ENCODE results near the gene VPS37C.
A peak's percentile ranks its signal among the peaks of the same experiment; 100 is the strongest.

The VPS37C gene

DNA sequence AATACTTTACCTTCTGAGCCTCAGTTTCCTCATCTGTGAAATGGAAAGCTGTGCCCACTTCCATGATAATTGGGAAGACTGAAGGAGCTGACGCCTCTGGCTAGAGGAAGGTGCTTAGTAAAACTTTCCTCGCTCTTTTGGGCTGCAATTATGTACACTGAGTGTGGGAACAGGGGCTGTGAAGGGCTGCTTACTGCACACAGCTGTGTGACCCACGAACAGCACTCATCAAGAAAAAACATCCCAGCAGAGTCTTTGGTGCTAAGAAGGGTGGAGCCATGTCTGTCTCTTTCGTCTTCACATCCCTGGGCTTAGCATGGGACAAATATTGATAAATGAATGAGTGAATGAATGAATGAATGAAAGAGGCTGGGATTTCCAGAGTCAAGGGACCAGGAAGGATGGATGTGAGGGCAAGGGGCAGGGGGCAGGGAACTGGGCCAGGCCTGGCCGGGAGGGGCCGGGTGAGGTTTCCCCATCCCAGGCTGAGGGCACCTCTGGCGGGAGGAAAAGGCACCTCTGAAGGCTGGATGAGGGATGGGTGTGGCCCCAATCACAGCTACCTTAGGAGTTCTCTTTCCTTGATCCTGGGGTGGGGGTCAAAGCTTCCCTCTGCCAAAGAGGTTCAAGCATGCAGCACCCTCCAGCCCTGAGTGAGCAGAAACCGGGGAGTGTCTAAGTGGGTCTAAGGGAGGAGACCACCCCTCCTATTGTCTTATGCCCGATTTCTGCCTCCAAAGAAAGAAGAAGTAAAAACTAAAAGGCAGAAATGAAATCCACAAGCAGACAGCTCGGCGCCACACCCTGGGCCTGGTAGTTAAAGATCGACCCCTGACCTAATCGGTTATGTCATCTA lies 68.1 kb downstream of the VPS37C start:
- DNase-seq, result no peak

DNA sequence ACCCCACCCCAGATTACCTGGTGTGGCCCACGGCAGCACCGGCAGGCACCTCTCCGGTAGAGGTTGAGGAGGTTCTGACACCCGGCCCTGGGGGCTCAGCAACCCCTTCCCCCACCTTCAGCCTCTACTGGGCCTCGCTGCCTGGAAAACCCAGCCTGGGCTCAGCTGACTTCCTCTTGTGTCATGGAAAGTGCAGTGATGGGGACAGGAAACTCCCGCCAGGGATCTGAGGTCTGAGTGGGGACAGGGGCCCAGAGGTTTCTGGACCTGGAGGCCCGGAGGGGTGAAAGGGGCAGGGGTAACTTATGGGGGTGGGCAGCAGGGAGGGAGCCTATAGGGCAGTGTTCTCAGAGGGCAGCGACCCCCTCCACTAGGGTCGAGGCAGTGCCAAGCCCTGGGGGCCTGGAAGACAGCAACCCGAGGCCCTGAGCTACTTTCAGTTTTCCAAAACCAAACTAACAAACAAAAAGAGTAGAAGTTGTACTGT lies 68.9 kb downstream of the VPS37C start:
- DNase-seq, result peak; percentile 44 to 80 (median 68)

DNA sequence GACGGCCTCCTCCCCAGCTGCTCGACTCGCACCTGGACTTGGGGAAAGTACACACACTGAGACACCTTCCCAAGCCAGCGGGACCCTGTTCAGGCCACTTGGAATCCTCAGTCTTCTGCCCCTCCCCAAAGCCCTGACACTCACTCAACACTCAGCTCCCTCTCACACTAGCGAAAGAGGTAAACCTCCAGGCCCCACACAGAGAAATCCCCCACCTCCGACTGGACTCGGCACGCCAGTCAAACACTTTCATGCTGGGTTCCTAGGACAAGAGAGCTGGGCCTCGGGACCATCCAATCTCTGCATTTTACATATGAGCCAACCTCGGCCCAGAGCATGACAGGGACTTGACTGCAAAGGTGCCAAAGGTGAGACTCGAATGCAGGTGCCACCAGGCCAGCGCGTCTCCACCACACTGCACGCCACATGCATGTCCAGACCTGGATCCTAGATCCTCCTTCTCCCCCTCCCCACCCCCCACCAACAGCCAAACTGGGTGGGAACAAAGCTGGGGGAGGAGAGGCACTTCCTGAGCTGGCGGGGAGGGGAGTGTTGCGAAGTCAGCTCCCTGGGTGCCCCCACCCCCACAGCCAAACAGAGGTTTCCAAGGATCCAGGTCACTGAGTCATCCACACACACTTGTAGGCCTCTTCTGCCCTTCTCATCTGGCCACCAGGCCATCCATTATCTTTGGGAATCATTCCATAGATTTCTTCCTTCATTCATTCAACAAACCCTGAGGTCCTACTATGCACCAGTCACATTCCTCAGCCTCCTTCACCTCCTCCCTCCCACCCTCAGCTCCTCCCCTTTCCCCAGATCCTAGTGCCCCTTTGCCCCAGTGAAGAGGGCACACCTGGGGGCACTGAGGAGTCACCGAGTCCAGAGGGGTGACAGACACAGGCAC lies 69.6 kb downstream of the VPS37C start:
- DNase-seq, result peak; percentile 23 to 63 (median 58)

DNA sequence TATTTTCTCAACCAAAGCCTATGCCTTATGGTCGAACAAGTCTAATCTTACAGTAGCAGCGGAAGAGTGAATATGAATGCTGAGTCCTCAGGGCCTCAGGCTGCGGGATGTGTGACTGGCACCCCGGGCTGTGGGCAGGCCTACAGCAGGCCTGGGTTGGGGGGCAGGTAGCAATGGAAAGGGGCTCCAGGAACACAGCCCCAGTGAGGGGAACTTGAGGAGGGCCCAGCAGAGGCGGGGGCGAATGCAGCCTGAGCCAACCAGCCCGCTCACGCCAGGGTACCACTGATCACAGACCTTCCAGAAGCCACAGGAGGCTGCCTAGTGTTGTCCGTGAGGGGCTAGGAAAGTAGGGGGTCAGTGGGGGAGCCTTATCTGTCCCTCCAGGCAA lies 70.2 kb downstream of the VPS37C start:
- no peak for DNase-seq

DNA sequence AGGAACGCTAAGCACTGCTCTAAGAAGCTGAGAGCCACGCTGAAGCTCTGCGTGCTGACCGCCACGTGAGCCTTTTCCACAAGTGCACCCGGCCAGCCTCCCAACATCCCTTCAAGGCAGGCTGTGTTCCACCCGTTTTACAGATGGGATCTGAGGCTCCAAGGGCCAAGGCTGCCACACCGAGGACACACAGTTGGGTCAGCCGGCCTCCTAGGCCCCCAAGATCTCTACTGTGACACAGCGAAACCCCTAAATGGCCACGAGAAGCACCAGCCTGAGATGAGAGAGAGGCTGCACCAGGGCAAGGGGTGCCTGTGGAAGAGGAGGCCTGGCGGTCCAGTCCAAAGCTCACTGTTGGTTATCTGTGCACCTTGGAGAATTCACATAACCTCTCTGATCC lies 70.7 kb downstream of the VPS37C start:
- DNase-seq, result no peak

DNA sequence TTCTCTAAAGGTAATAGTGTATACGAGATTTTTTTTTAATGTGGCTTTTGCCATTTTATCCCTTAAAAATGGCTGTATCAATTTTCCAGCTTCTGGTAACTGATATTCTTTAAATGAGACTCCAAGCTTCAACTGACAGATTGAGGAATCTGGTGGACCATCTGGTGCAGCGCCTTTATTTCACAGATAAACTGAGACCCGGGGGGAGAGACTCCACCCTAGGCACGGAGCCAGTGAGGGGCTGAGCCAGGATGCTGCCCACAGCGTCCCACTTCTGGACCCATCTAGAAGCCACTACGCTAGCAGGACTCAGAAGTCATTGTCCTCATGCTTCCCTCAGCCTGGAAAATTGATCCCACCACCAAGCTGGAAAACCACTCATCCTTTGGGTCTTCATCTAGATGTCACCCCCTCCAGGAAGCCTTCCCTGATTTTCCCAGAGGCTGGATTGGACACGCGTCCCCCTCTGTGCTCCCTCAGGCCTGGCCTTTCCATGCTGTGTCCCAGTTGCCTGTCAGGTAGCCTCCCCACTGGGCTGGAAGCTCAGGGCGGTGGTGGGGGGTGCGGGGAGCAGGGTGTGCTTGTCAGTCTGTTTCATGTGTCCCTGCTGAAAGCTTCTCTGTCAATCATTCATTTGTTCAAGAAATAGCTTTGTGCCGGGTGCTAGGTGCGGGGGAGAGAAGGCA lies 71.3 kb downstream of the VPS37C start:
- DNase-seq, result no peak

DNA sequence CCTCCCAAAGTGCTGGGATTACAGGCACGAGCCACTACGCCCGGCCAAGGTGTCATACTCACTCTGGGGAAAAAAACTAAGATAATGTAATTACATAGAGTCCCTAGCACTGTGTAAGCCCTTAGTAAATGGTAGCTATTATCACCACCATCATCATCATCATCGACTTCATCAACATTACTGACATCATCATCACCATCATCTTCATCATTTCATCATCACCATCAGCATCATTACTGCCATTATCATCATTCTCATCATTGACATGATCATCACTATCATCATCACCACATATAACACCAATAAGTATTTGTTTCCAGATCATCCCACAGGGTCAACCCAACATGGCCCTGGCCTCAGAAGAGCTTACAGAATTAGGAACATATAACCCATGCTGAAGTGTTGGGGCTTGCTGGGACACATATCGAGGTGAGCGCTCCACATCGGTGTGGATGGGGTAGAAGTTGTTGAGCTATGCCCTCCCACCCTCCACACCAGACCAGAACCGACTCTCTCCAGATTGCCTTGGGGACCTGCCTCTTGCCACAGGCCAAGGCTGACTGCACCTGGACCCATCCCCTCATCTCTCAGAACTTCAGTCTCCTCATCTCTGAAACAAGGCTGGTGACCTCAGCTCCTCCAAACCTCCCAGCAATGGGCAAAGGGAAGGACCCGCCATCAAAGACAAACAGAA lies 73.7 kb downstream of the VPS37C start:
- DNase-seq, result no peak

DNA sequence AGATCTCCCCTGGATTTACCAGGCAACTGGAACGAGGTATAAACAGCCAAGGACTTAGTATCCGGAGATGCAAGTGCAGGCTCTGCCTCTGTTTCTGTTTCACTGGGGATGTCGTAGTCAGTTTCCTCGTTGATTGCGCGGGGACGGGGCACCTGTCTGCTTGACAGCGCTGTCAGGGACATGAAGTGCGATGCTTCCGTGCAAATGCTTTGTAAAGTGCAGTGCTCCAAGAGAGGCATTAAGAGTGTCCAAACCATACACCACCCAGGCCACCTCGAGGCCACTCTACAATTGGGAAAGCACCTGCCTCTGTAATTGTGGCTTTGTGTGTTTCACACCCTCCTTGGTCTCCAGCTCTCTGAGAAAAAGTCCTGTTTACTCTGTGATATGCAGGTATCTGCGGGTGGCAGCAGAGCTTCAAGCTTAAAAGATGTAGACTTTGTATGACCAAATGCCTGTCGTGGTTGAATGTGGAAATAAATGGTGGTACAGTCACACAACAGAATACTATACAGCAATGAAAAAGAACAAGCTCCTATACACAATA lies 77.6 kb downstream of the VPS37C start:
- DNase-seq, result no peak

DNA sequence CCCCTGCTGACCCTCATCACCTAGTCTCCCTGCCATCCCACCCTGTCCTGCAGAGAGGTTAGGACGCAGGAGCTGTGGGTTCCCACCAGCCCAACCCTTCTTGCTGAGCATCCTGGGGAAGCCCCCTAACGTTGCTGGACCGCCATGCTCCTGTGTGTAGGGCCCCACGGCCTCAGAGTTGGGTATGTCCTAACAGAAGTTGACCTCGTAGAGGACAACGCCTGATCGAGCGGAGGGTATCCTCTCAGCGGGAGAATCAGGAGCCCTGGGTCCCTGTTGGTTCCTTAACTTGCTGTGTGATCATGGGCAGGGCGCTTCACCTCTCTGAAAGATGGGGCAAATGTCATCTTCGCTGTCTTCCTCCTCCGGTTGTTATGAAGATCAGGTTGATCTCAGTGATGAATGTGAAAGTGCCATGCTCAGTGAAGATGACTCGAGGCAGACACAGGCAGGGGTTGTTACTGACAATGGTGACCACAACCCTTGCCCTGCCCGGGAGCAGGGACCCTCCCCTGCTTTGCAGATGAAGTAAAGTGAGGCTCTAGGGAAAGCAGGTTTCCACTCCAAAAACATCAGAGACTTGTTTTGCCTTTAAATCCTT lies 78.2 kb downstream of the VPS37C start:
- no peak for DNase-seq

DNA sequence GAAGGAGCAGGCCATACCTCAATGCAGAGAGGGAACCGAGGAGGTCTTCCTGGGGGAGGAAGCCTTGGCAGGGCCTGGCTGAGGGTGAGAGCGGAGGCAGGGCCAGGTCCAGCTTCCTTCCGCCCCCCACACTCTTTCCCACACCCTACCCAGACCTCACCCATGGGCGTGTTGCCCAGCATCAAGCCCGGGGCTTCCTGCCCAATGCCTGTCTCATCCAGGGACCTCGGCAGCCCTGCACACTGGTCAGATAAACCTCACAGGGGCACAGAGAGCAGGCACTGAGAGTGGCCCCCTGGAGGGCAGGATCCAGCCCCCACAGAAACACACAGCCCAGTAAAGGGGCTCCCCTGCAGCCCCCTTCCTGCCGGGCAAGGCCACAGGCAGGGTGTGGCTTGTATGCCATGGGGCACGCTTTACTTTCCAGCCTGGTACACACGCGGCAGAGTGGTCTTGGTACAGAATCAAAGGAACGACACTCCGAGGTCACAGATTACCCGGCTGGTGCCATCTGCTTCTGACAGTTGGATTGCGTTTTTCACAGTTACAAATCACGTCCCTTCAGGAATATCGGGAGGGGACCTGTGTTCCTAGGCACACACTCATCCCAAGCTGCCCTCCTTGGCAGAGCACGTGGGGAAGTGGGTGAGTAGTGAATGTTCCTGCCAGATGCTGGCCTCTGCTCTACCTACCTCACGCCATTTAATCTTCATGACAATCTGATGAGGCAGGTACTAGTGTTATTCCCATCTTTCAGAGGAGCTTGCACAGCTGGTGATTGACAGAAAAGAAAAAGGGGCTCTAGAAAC lies 79.0 kb downstream of the VPS37C start:
- DNase-seq, result peak in 2 of 4 experiments; percentile 29 to 54

DNA sequence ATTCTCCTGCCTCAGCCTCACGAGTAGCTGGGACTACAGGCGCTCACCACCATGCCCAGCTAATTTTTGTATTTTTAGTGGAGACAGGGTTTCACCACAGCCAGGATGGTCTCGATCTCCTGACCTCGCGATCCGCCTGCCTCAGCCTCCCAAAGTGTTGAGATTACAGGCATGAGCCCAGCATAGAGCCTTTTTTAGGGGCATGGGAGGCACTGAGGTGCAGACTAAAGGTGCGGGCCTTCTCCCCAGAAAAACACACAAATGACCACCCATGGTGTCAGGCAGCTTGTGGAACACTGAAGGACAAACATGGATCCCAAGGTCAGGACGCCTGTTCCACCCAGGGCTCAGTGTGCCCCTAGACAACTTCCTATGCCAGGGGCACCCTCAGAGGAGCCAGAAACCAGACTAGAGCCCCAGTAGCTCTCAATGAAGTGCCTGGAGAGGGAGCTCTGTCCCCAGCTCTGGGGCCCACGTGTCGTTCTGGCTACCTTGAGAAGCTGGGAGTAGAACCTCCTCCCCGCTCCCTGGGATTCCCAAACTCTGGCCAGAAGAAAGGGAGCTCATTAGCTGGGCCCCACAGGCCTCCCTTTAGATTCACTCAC lies 80.1 kb downstream of the VPS37C start:
- no peak for DNase-seq

DNA sequence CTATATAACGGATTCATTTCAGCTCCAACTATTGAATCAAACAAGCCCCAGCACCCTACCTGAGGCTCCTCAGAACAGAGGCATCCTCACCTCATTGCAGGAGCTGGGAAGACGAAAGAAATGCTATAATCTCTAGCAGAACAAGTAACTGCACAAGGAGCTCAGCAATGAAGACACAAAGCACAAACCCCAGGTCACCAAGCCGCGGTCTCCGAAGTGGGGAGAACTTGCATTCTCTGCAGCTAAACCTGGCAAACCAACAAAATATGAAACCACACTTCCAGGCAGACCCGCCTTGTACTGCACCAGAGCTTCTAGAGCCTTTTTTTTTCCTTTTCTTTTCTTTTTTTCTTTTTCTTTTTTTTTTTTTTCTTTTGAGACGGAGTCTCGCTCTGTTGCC lies 80.7 kb downstream of the VPS37C start:
- no peak for DNase-seq
